Measurements from ENCODE around the gene ANKRD60.
A peak's percentile ranks its signal among the peaks of the same experiment; 100 is the strongest.

Gene ANKRD60, protein sequence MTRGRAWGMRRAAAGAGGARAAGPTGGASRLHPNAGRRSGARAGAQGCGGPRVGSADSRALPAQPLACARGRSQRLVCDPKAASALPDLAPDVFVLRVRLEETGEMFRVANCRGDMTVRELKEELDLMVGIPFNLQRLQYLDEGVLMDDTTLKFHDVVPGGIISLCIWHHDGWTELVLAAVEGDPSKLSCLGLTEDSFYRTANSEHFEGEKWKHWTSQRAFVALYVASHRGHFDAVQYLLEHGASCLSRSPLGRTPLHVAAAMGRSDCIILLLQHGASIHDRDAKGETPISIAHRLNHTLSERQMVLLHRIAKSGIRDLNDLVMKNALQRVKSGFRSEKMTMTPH

DNA sequence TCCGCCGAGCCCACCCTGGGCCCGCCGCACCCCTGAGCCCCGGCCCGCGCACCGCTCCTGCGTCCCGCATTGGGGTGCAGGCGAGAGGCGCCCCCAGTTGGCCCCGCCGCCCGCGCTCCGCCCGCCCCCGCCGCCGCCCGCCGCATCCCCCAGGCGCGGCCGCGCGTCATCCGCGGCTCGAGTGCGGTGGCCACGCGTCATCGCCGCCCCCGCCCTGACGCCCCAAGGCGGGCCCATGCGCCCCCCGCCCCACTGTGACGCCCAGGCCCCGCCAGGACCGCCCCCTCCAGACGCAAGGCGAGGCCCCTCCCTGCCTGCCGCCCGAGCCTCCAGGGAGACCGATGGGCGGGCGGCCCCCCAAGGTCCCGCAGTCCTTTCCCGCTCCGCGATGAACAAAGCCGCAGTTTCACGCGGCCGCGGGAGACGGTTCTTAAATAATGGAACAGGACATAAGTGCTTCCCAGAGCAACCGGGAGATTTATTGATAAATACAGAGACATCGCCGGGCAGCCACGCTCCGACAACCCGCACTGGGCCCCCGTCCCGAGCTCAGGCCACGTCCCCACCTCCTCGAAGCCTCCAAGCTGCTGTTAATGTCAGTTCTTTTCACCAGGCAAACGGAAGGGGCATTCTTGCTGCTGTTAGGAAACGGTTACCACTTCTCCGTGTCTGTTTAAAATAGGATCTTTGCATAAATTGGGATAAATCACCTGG, at the start of gene ANKRD60:
ANKRD60 (minus strand) TSS at position 170 of the 714 bp plus-strand sequence; CDS start at position 170, 0 bp downstream.
- DNase-seq (ENCODE audit: low read depth in 2 of 2), result no peak

DNA sequence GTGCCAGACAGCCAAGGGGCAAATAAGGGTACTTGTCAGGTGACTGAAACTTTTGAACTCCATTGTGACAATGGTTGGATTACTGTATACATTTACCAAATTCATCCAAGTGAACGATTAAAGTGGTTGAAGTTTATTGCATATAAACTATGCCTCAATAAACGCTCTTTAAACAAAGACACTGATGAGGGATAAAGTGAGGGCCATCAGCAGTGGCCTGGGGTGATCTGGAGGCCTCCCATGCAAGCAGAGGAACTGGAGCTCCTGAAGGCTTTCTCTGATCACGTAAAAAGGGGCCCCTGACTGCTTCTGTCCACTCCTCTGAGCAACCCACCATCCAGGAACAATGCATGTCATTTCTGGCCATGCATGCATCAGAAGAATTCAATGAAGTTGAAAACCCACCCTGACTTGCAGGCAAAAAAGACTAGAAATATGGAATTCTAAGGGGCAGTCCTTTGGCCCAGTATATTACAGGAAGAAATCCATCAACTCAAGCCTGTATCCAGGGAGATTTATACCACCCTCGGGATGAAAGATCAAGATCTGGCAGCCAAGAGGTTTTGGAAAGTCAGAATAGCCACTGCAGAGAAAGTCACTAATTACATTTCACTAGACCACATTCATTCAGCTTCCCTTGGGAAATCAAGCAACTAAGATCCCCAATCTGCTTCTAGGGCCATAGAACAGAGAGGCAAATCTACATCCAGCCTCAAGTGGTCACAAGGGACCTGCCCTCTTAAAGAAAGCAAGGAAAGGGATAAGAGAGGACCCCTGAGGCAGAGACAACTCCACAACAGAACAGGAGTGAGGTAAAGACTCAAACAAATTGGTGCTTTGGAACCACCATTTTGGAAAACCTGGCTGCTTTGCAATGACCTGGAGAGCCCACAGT, 49.4 kb upstream of the ANKRD60 start:
- DNase-seq (ENCODE audit: low read depth in 2 of 2), result no peak

DNA sequence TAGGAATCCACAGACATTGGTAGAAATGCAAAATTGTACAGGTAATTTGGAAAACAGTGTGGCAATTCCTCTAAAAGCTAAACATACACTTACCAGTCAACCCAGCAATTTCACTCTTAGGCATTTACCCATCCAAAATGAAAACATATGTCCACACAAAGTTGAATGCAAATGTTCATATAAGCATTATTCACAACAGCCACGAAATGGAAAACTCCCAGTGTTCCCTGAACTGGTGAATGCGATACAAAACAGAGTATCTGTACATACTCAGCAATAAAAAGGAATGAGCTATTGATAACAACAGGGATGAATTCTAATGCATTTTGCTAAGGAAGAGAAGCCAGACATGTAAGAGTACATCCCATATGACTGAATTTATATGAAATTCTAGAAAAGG, 48.7 kb upstream of the ANKRD60 start:
- DNase-seq (ENCODE audit: low read depth in 2 of 2), result no peak

DNA sequence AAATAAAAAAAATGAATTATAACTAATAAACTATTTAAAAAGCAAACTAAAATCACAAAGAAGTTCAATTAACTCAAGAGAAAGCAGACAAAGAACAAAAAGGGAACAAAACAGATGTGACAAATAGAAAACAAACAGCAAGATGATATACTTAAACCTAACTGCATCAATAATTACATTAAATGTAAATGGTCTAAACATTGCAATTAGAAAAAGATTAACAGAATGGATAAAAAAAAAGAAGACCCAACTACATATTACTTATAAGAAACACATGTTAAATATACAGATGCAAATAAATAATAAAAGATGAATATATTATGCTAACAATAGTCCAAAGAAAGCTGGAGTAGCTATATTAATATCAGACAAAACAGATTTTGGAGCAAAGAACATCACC, 45.9 kb upstream of the ANKRD60 start:
- DNase-seq (ENCODE audit: low read depth in 2 of 2), result no peak

DNA sequence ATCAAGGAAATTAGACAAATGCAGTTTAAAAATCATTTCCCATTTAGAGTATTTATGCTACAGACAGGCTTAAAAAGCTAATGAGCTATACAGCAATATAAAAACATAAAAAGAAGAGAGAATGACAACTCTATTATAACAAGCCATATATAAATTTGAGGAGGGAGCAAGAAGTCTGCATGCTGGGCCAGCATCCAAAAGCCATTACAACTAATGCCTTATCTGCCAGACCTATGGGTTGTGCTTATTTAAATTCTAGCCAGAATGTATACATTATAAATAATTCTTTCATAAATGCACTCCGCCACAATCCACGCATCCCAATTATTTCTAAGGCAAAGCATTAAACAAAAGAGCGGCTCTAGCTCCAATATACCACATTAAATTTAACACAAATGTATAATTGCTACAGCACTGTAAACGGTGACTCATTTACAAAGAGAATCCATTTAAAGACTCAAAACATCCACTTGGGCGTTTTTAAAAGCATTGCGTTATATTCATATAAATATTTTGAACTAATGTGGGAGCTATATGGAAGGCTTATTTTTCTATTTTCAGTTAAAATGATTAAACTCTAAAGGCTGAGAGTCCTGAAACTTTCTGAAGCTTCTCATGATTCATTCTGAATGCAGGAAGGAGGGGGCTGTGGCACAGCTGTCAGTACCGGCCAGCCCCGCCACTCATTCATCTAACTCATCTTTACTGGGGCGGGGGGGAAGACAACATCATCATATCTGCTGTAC, 43.3 kb upstream of the ANKRD60 start:
- DNase-seq (ENCODE audit: low read depth in 2 of 2), result peak; percentile 17 to 25

DNA sequence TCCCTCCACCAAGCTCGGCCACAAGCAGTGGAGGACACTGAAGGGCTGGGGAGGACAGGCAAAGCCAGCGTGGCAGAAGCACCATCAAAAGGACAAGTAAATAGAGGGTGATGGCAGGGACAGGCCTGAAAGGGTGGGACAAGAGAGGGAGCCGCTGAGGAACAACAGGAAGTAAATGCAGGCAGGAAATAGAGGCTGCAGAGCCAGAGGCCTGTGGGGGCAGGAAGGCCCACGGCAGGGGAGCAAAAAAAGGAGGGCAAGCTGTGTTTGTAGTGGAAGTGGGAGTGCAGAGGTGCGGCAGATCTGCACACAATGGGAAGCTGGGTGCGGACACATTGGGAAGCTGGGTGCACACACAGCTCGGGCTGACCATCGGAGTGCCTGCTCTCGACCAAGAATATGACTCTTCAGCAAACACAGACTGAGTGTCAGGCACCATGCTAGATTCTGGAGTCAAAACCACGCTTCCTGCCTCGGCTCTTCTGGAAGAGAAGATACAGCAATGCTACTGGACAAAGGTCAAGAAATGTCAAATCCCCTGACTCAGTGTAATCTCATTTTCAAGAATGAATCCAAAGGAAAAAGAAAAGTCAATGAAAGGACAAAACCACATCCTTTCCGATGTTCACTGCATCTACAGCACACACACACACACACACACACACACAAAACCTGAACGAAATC, 40.6 kb upstream of the ANKRD60 start:
- no peak for DNase-seq (ENCODE audit: low read depth in 2 of 2)

DNA sequence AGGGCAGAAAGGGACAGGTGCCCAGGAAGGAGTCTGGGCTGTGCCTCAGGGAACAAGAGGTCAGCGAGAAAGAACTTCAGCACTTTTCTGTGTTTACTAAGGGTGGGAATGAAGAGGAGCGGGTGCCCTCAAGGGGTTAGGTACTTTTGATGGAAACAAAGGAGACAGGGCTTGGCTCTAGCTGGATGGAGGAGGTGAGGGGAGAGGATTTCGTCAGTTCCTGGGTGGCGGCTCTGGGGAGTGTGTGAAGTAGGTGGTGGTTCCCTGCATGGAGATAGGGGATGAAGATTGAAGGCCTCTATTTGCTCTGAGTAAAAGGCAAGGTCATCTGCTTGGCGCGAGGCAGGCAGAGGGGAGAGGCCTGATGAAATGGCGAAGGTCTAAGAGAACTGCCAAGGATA, 40.0 kb upstream of the ANKRD60 start:
- DNase-seq (ENCODE audit: low read depth in 2 of 2), result no peak

DNA sequence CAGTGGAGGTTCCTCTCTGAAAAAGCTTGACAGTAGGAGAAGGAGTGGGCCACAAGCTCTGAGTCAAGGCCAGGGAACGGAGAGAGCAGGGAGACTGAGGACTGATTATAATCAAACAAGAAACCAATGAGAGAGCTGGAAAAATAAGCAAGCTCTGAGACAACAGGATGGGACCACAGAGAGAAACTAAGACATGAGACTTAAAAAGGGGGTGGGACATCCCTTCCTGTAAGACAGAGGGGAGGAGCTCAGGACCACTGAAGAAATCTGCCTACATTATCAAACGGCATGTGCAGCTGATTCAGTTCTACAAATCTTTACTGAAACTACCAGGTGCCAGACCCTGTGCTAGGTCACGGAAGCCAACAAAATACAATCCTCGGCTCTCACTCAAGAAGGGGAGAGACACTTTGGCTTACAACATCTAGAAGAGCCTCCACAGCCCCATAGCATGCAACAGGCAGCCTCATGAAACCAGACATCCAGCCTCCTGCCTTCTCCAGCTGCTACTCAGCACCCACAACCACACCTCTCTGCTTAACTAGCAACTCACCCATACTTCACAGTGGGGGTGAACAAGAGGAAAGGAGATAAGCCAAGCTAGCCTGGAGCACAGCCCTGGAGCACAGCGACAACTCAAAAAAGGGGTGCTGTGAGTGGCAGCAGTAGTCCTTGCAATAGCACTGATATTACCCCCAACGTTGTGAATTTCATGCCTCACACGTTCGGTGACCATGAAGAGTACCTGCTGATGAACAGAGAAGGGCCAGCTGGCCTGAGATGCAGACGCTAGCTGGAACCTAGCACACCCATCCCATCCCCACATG, 39.1 kb upstream of the ANKRD60 start:
- DNase-seq (ENCODE audit: low read depth in 2 of 2), result no peak

DNA sequence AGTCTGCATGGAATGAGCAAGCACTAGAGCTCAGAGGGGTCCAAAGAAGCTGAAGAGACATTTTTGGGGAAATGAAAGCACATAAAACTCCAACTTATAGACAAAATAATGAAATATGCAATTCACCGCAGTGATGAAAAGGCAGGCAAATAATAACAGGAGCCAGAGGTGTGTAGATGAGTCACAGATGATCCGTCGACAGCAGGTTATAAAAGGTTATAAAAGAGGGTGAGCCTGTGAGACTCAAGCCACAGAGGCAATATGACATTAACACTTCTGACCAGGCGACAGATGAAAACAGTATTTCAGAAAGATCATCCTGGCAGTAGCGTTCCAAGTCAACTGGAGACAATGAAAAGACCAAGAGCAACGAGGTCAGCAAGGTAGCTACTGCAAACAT, 35.8 kb upstream of the ANKRD60 start:
- DNase-seq (ENCODE audit: low read depth in 2 of 2), result no peak

DNA sequence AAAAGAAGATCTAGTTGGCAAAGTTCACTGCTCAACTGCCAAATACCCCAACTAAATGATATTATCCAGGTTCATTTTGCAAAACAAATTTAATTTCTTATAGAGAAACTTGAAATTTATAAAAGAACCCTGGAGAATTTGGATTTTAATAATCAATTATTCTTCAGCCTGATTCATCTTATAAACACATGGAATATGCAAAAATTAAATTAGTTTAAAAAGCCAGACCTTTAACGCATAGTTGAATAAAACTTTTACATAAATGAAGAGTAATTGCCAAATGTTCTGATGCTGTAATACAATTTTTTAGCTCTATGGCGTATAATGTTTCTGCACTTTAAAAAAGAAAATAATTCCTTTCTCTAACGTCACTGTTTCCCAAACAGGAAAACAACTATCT, 33.2 kb upstream of the ANKRD60 start:
- no peak for DNase-seq (ENCODE audit: low read depth in 2 of 2)

DNA sequence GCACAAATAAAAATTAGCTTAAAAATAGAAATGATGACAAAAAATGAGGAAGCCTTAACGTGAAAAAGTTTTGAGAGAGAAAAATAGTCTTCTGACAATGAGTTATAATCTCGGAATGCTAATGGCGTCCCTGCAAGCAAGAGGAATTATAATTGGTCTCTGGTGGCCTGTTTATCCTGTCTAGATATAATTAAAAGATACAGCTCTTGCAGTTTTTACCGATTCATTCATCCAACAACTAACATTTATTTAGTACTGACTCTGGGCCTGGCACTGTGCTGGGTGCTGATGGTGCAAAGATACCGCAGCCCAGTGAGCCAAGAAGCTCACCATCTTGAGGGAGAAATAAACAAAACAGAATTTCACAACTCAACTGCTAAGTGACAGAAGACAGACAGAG, 31.6 kb upstream of the ANKRD60 start:
- no peak for DNase-seq (ENCODE audit: low read depth in 2 of 2)

DNA sequence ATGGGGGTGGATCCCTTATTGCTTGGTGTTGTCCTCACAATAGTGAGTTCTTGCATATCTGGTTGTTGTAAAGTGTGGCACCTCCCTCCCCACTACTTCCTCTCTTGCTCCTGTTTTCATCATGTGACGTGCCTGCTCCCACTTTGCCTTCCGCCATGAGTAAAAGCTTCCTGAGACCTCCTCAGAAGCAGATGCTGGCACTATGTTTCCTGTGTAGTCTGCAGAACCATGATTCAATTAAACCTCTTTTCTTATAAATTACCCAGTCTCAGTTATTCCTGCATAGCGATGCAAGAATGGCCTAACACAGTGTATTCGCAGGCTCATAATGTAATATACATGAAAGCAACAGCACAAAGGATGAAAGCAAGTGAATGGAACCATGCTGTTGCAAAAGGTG, 28.4 kb upstream of the ANKRD60 start:
- no peak for DNase-seq (ENCODE audit: low read depth in 2 of 2)

DNA sequence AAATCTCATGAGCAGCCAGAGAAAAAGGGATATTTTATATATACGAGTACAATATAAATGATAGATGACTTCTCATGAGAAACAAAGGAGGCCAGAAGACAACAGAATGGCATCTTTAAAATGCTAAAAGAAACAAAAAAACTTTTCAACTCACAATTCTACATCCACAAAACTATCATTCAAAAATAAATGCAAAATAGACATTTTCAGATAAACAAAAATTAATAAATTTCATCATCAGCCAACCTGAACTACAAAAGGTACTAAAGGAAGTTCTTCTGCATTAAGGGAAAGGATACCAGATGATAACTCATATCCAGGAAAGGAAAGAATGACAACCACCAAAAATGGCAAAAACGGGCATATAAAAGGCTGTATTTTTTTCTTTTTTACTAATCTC, 27.9 kb upstream of the ANKRD60 start:
- DNase-seq (ENCODE audit: low read depth in 2 of 2), result no peak

DNA sequence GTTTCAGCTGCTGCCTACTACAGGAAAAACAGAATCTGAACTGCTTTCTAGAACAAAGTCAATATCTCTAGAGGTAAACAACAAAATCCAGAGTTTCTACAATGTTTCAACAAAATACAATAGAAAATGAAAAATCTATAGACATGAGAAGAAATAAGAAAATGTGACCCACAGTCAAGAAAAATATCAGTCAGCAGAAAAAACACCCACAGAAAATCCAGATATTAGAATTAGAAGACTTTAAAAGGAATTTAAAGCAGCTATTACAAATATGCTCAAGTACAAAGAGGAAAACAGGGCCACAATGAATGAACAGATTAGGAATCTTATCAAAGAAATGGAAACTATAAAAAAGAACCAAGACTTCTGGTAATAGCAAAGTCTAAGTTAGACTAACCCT, 26.4 kb upstream of the ANKRD60 start:
- DNase-seq (ENCODE audit: low read depth in 2 of 2), result no peak

DNA sequence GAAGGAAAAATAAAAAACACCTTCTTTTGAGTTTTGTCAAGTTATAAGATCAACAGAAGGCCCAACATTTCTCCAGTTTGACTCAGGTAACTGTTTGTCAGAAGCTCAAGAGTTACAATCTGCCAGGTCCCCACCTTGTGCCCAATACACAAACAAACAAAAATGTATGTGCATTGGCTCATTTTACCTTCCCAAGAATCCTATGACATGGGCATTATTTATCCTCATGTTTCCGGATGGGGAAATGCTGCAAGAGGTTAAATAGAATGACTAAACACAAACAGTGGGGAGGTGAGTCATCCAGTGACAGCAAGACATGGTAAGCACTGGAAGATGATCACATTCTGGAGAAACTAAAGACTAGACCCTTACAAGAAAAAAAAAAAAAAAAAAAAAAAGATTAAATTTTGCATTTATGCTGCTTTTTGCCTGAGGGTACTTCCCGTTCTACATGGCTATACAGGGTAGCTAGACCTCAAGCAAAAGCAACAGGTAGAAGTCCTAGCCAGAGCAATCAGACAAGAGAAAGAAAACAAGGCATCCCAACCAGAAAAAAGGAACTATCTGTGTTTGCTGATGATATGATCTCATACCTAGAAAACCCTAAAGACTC, 23.6 kb upstream of the ANKRD60 start:
- peak; percentile 57 to 58 for DNase-seq (ENCODE audit: low read depth in 2 of 2)

DNA sequence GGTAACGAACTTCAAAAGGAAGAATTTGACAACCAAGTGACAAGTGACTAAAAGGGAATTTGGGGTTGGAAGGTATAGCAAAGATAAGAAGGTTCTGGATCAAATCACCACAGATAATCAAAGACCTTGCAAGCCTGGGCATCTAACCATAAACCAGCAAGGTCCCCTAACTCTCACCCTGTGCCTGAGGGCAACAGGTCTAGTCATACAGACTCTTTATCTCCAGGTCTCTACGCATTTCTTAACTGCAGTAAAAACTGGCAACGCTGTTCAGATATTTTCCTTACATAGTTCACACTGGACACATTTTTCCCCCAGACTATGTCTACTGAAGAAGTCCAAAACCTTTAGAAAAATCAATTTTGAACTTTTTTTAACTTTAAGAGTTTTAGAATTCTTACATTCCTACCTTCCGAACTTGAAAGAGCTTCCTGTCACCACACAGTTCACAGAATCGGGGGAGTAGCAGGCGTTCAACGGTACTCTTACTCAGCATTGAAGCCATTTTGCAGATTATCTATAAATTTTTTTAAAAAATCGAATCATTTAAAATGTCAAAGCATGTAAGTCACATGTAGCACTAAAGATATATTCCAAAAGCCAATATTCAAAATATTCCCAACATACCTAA, 23.0 kb upstream of the ANKRD60 start:
- DNase-seq (ENCODE audit: low read depth in 2 of 2), result no peak

DNA sequence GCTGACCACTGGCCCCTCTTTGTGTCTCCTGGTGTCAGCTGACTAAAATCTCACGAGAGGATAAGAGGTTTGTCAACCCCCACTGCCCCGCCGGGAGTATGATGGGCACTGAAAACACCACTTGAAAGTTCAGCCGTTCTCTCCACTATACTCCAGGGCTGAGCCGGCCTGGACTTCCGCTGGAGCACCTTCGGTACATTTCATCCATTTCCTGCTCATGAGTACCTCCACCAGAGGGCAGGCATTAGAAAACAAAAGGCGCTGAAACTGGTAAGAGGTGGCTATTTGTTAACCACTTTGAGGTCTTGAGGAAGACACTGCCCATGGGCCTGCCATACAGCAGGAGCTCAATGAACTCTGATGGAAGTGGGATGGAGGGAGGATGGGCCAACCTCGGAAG, 17.9 kb upstream of the ANKRD60 start:
- DNase-seq (ENCODE audit: low read depth in 2 of 2), result no peak

DNA sequence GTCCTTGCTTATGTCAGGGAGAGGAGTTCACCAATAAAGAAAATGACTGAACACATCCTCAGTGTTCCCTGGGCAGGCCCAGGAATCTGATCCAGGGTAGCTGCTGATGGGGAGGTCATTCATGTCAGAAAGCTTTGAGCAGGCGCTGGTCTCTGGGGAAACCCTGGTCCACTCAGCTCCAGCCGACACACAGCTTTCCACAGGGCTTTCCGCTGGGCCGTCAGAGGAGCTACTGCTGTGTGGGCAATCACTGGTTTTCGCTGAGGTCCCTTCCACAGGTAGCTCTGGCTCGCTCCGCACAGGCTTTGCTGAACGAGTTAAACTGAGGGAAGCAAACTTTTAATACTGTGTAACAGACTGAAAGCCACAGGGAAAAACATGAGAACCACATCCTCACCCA, 17.5 kb upstream of the ANKRD60 start:
- no peak for DNase-seq (ENCODE audit: low read depth in 2 of 2)

DNA sequence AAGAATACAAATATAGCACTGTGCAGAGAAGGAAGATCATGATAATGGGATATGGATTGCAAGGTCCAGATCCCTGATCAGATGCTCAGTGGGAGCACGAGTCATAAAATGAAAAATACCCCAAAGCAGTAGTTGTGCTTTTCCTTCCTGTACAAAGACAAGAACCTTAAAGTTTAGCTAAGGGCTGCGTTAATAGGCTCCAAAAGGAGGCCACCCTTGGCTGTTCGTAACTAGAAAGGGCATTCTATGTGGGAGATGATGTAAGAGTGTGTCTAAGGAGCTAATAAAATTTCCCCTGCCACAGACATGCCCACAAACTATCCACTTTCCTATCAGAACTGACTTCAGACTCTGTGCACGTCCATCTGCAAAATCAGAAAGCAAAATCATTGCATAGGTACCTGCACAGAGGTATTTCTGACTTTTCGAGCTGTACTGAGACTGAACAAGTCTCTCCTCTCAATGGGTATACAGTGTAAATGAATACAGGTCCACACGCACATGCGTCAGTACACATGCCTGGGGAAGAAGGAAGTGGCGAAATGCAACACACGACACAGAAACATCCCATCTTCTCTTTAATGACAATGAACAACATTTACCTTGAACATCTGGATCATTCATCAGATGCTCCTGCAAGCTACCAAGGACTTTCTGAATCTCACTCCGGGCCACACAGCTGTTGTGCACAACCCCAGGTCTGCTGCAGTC, 16.9 kb upstream of the ANKRD60 start:
- DNase-seq (ENCODE audit: low read depth in 2 of 2), result no peak
